ENCODE measurements around the gene FXYD4. TPM values are rescaled to one million over a fixed set of nuclear protein-coding genes. Genes with fewer than 3 reads are reported as not detected.

Gene FXYD4
- polyA plus RNA-seq, 1 donor (not counting 4 experiments of a cell fraction or from before 2014, with no cell fraction given): not detected

- FAIRE-seq (no peak), DNase-seq (ENCODE audit: low read depth, low spot score) (no peak)
- Histone ChIP-seq H4K20me1 (ENCODE audit: control insufficient read depth, extremely low read depth, insufficient read depth, low read length) (no peaks in the 10 kb centered on the region), H3K36me3 (ENCODE audit: control insufficient read depth in 2 of 2, extremely low read depth in 1 of 2, insufficient read depth in 2 of 2, low read length in 2 of 2) (no peaks in the 10 kb centered on the region), H3K79me2 (ENCODE audit: control insufficient read depth, insufficient read depth, low read length) (no peaks in the 10 kb centered on the region), H3K27me3 (ENCODE audit: control insufficient read depth, extremely low read depth, insufficient read depth, low read length) (no peaks in the 10 kb centered on the region), H3K9ac (ENCODE audit: control insufficient read depth, extremely low read depth, insufficient read depth, low read length) (no peak overlapping the region), H3K27ac (ENCODE audit: control insufficient read depth, insufficient read depth, low read length) (no peak overlapping the region), H3K4me2 (ENCODE audit: control insufficient read depth, extremely low read depth, insufficient read depth, low read depth, low read length) (no peak overlapping the region), H3K4me3 (ENCODE audit: control insufficient read depth in 2 of 3, extremely low read depth in 1 of 3, insufficient read depth in 2 of 3, low read depth in 1 of 3, low read length in 3 of 3) (no peak overlapping the region), H3K9me1 (ENCODE audit: control insufficient read depth, extremely low read depth, insufficient read depth, low read length) (no peaks in the 10 kb centered on the region), H3K9me3 (ENCODE audit: control insufficient read depth, low read depth, low read length) (no peaks in the 10 kb centered on the region), H2AFZ (ENCODE audit: control insufficient read depth, low read length) (no peak overlapping the region), H3K4me1 (ENCODE audit: control insufficient read depth, extremely low read depth, insufficient read depth, low read length) (peaks cover 3% of the 10 kb centered on the region)
- dilution Hi-C loops (cut with MboI; ENCODE audit: extremely low pct_ligation_motif_present, low sequenced_read_pairs): no loop called here
- no peak for TF ChIP-seq CTCF (optimal IDR thresholded peaks at IDR 0.05 in 1 of 3, IDR thresholded peaks at IDR 0.05 in 1 of 3, conservative IDR thresholded peaks at IDR 0.05 in 1 of 3; ENCODE audit: extremely low read depth in 1 of 3, insufficient read depth in 2 of 3, low read length in 3 of 3)
- no peak for TF ChIP-seq EZH2 (IDR thresholded peaks at IDR 0.05; ENCODE audit: low read length)
These were observed 6.4 kb upstream of the FXYD4 start for GRCh38 chr10:43365001-43365400.

DNA sequence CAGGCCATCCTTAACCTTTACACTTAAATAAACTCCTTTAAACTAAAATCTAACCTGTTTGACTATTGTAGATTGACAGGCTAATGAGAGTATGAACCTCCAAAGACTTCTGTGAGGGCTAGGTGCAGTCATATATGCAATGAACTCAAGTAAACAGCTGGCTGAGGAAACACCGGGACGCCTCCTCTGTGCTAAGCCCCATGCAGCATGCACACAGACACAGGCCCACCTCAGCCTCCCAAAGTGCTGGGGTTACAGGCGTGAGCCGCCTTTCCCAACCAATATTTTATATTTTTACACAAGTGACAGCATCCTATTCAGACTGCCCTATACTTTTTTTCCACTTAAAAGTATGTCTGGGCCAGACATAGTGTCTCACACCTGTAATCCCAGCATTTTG, 1.5 kb upstream of the FXYD4 start:
- DNase-seq (ENCODE audit: low read depth, low spot score) (no peak), FAIRE-seq (no peak)
- dilution Hi-C loops (cut with MboI; ENCODE audit: extremely low pct_ligation_motif_present, low sequenced_read_pairs): no loop called here
- Histone ChIP-seq H3K79me2 (ENCODE audit: control insufficient read depth, insufficient read depth, low read length) (no peaks in the 10 kb centered on the region), H4K20me1 (ENCODE audit: control insufficient read depth, extremely low read depth, insufficient read depth, low read length) (no peaks in the 10 kb centered on the region), H3K4me1 (ENCODE audit: control insufficient read depth, extremely low read depth, insufficient read depth, low read length) (no peaks in the 10 kb centered on the region), H3K27ac (ENCODE audit: control insufficient read depth, insufficient read depth, low read length) (no peak overlapping the region), H3K4me2 (ENCODE audit: control insufficient read depth, extremely low read depth, insufficient read depth, low read depth, low read length) (no peak overlapping the region), H3K27me3 (ENCODE audit: control insufficient read depth, extremely low read depth, insufficient read depth, low read length) (no peaks in the 10 kb centered on the region), H2AFZ (ENCODE audit: control insufficient read depth, low read length) (no peak overlapping the region), H3K9me3 (ENCODE audit: control insufficient read depth, low read depth, low read length) (no peaks in the 10 kb centered on the region), H3K4me3 (ENCODE audit: control insufficient read depth in 2 of 3, extremely low read depth in 1 of 3, insufficient read depth in 2 of 3, low read depth in 1 of 3, low read length in 3 of 3) (no peak overlapping the region), H3K9me1 (ENCODE audit: control insufficient read depth, extremely low read depth, insufficient read depth, low read length) (no peaks in the 10 kb centered on the region), H3K9ac (ENCODE audit: control insufficient read depth, extremely low read depth, insufficient read depth, low read length) (no peak overlapping the region), H3K36me3 (ENCODE audit: control insufficient read depth in 2 of 2, extremely low read depth in 1 of 2, insufficient read depth in 2 of 2, low read length in 2 of 2) (no peaks in the 10 kb centered on the region)
- no peak for TF ChIP-seq EZH2 (IDR thresholded peaks at IDR 0.05; ENCODE audit: low read length)
- no peak for TF ChIP-seq CTCF (optimal IDR thresholded peaks at IDR 0.05 in 1 of 3, IDR thresholded peaks at IDR 0.05 in 1 of 3, conservative IDR thresholded peaks at IDR 0.05 in 1 of 3; ENCODE audit: extremely low read depth in 1 of 3, insufficient read depth in 2 of 3, low read length in 3 of 3)
